ENCODE data around the gene SLC12A8.

Gene SLC12A8

GRCh38 chr3:125119752-125120378 is 92.7 kb downstream of the SLC12A8 start:
- no peak for TF ChIP-seq CTCF (IDR thresholded peaks at IDR 0.05; ENCODE audit: low read depth, low read length, missing control alignments)
- H3K4me3 ChIP-seq (replicated peaks; ENCODE audit: low read depth, low read length) = no peak overlapping the region
- DNase-seq (ENCODE audit: extremely low read depth, low read depth) = no peak

GRCh38 chr3:125118600-125118999 is 93.9 kb downstream of the SLC12A8 start:
- TF ChIP-seq CTCF (IDR thresholded peaks at IDR 0.05; ENCODE audit: low read depth, low read length, missing control alignments) = no peak
- DNase-seq (ENCODE audit: extremely low read depth, low read depth) = no peak
- no peak overlapping the region for H3K4me3 ChIP-seq (replicated peaks; ENCODE audit: low read depth, low read length)

GRCh38 chr3:125117631-125118191 is 94.8 kb downstream of the SLC12A8 start:
- no peak overlapping the region for H3K4me3 ChIP-seq (replicated peaks; ENCODE audit: low read depth, low read length)
- no peak for TF ChIP-seq CTCF (IDR thresholded peaks at IDR 0.05; ENCODE audit: low read depth, low read length, missing control alignments)
- no peak for DNase-seq (ENCODE audit: extremely low read depth, low read depth)

GRCh38 chr3:125116311-125117080 is 96.1 kb downstream of the SLC12A8 start:
- TF ChIP-seq CTCF (IDR thresholded peaks at IDR 0.05; ENCODE audit: low read depth, low read length, missing control alignments) = no peak
- peak; percentile 74 for DNase-seq (ENCODE audit: extremely low read depth, low read depth)
- no peak overlapping the region for H3K4me3 ChIP-seq (replicated peaks; ENCODE audit: low read depth, low read length)

GRCh38 chr3:125115640-125116039 is 96.9 kb downstream of the SLC12A8 start:
- no peak for TF ChIP-seq CTCF (IDR thresholded peaks at IDR 0.05; ENCODE audit: low read depth, low read length, missing control alignments)
- H3K4me3 ChIP-seq (replicated peaks; ENCODE audit: low read depth, low read length) = no peak overlapping the region
- no peak for DNase-seq (ENCODE audit: extremely low read depth, low read depth)

GRCh38 chr3:125112981-125113380 is 99.6 kb downstream of the SLC12A8 start:
- TF ChIP-seq CTCF (IDR thresholded peaks at IDR 0.05; ENCODE audit: low read depth, low read length, missing control alignments) = no peak
- H3K4me3 ChIP-seq (replicated peaks; ENCODE audit: low read depth, low read length) = no peak overlapping the region
- DNase-seq (ENCODE audit: extremely low read depth, low read depth) = no peak
